ENCODE measurements around the gene HPCAL1.

GRCh38 chr2:10258326-10258725, 44.4 kb upstream of the HPCAL1 start:
- TF ChIP-seq EGR1 (IDR thresholded peaks at IDR 0.05) (no peak), CEBPB (IDR thresholded peaks at IDR 0.05) (no peak), EP300 (IDR thresholded peaks at IDR 0.05; ENCODE audit: borderline replicate concordance) (no peak), FOXM1 (IDR thresholded peaks at IDR 0.05; ENCODE audit: borderline replicate concordance, low read depth) (no peak), TCF12 (IDR thresholded peaks at IDR 0.05; ENCODE audit: low read depth) (no peak), USF1 (IDR thresholded peaks at IDR 0.05) (no peak), TAF1 (IDR thresholded peaks at IDR 0.05; ENCODE audit: low read depth) (no peak), RAD21 (IDR thresholded peaks at IDR 0.05; ENCODE audit: low read depth) (no peak), CREB1 (IDR thresholded peaks at IDR 0.05; ENCODE audit: low read depth) (no peak), NFIC (IDR thresholded peaks at IDR 0.05) (no peak), YY1 (IDR thresholded peaks at IDR 0.05; ENCODE audit: low read depth) (no peak), ZBTB7A (IDR thresholded peaks at IDR 0.05; ENCODE audit: low read depth) (no peak)
- TF ChIP-seq, protein P1, sequence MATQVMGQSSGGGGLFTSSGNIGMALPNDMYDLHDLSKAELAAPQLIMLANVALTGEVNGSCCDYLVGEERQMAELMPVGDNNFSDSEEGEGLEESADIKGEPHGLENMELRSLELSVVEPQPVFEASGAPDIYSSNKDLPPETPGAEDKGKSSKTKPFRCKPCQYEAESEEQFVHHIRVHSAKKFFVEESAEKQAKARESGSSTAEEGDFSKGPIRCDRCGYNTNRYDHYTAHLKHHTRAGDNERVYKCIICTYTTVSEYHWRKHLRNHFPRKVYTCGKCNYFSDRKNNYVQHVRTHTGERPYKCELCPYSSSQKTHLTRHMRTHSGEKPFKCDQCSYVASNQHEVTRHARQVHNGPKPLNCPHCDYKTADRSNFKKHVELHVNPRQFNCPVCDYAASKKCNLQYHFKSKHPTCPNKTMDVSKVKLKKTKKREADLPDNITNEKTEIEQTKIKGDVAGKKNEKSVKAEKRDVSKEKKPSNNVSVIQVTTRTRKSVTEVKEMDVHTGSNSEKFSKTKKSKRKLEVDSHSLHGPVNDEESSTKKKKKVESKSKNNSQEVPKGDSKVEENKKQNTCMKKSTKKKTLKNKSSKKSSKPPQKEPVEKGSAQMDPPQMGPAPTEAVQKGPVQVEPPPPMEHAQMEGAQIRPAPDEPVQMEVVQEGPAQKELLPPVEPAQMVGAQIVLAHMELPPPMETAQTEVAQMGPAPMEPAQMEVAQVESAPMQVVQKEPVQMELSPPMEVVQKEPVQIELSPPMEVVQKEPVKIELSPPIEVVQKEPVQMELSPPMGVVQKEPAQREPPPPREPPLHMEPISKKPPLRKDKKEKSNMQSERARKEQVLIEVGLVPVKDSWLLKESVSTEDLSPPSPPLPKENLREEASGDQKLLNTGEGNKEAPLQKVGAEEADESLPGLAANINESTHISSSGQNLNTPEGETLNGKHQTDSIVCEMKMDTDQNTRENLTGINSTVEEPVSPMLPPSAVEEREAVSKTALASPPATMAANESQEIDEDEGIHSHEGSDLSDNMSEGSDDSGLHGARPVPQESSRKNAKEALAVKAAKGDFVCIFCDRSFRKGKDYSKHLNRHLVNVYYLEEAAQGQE (IDR thresholded peaks at IDR 0.05; ENCODE audit: low read depth) = no peak
- TF ChIP-seq, protein P2, sequence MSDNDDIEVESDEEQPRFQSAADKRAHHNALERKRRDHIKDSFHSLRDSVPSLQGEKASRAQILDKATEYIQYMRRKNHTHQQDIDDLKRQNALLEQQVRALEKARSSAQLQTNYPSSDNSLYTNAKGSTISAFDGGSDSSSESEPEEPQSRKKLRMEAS (IDR thresholded peaks at IDR 0.05) = no peak
